Left hindlimb (tissue), 1 donor: ENCODE results near the gene MOV10.
"Not testable (repeated sequence)": the region's sequence is repeated elsewhere in the genome, so short reads cannot be mapped to it uniquely, and the experiment has no call there.

ENCODE experiments used
- DNase-seq: peaks from one replicate; pipeline ENCODE4 v3.0.0-alpha.2; 2018

The MOV10 gene

GRCh38 chr1:112674440-112674985 lies at the start of gene MOV10:
MOV10 (plus strand) TSS chr1:112674659; CDS start chr1:112674913, 254 bp downstream.
- DNase-seq: peak; percentile 79

GRCh38 chr1:112625696-112626095 lies 48.8 kb upstream of the MOV10 start:
- no peak for DNase-seq

GRCh38 chr1:112626193-112626592 lies 48.3 kb upstream of the MOV10 start:
- DNase-seq: no peak

GRCh38 chr1:112626887-112627286 lies 47.6 kb upstream of the MOV10 start:
- DNase-seq: no peak

GRCh38 chr1:112628516-112628915 lies 45.9 kb upstream of the MOV10 start:
- DNase-seq: no peak

- DNase-seq: no peak
Measured at GRCh38 chr1:112629256-112629655, 45.2 kb upstream of the MOV10 start.

GRCh38 chr1:112633628-112634027 lies 40.8 kb upstream of the MOV10 start:
- DNase-seq: no peak

- DNase-seq: no peak
Measured at GRCh38 chr1:112634367-112634766, 40.1 kb upstream of the MOV10 start.

GRCh38 chr1:112636056-112636455 lies 38.4 kb upstream of the MOV10 start:
- no peak for DNase-seq

GRCh38 chr1:112636597-112637253 lies 37.7 kb upstream of the MOV10 start:
- no peak for DNase-seq

GRCh38 chr1:112637254-112638109 lies 37.0 kb upstream of the MOV10 start:
- no peak for DNase-seq

- no peak for DNase-seq
Measured at GRCh38 chr1:112638110-112638428, 36.4 kb upstream of the MOV10 start.

- not testable (repeated sequence) for DNase-seq
Measured at GRCh38 chr1:112640437-112640836, 34.0 kb upstream of the MOV10 start.

GRCh38 chr1:112643080-112643479 lies 31.4 kb upstream of the MOV10 start:
- no peak for DNase-seq

- no peak for DNase-seq
Measured at GRCh38 chr1:112646225-112646624, 28.2 kb upstream of the MOV10 start.

GRCh38 chr1:112651205-112651604 lies 23.3 kb upstream of the MOV10 start:
- DNase-seq: no peak

- no peak for DNase-seq
Measured at GRCh38 chr1:112665857-112666256, 8.6 kb upstream of the MOV10 start.

GRCh38 chr1:112666946-112667345 lies 7.5 kb upstream of the MOV10 start:
- no peak for DNase-seq

- DNase-seq: no peak
Measured at GRCh38 chr1:112672009-112672408, 2.5 kb upstream of the MOV10 start.

GRCh38 chr1:112672842-112673241 lies 1.6 kb upstream of the MOV10 start:
- DNase-seq: no peak

GRCh38 chr1:112673592-112674439 lies 643 bp upstream of the MOV10 start:
- DNase-seq: peak; percentile 39

- peak; percentile 72 for DNase-seq
Measured at GRCh38 chr1:112674986-112675727, 698 bp downstream of the MOV10 start.
